HepG2 (cell line): Measurements from ENCODE around the gene RAB17. TPM values are rescaled to one million over a fixed set of nuclear protein-coding genes. Genes with fewer than 3 reads are reported as not detected.
A peak's percentile ranks its signal among the peaks of the same experiment; 100 is the strongest.

Source experiments
- ATM ChIP-seq: fragments of 450-650 bp; IDR thresholded peaks from 2 replicates; pipeline ENCODE4 v1.7.1; 2017; ENCODE audit warnings: mild to moderate bottlenecking, borderline replicate concordance
- DR1 ChIP-seq: sonication (generic); formaldehyde crosslinking; IDR thresholded peaks from 2 replicates; pipeline ENCODE4 v1.8.0; 2021; ENCODE audit warnings: mild to moderate bottlenecking, missing genetic modification reagents, inconsistent platforms
- HES4 ChIP-seq: sonication (generic); formaldehyde crosslinking; IDR thresholded peaks from 2 replicates; pipeline ENCODE4 v1.9.0; 2021; ENCODE audit warnings: mild to moderate bottlenecking, missing genetic modification reagents, borderline replicate concordance
- POLR2G ChIP-seq: fragments of 200-400 bp; formaldehyde crosslinking; IDR thresholded peaks from 2 replicates; pipeline ENCODE4 v1.6.1; 2018; ENCODE audit warnings: mild to moderate bottlenecking, low read depth, low read length, moderate library complexity
- RFX5 ChIP-seq: IDR thresholded peaks from 2 replicates; pipeline ENCODE4 v1.6.1; 2011; ENCODE audit warnings: low read depth, low read length, improper control_type of control experiment
- ZC3H13 ChIP-seq: sonication (generic); formaldehyde crosslinking; IDR thresholded peaks from 2 replicates; pipeline ENCODE4 v1.8.1; 2023; ENCODE audit warnings: mild to moderate bottlenecking, missing genetic modification reagents, moderate library complexity
- ZFP37 ChIP-seq: sonication (generic); formaldehyde crosslinking; IDR thresholded peaks from 2 replicates; pipeline ENCODE4 v1.4.0; 2020; ENCODE audit warnings: missing genetic modification reagents, borderline replicate concordance
- ZFX ChIP-seq: sonication (generic); formaldehyde crosslinking; IDR thresholded peaks from 2 replicates; pipeline ENCODE4 v1.4.0; 2020; ENCODE audit warnings: mild to moderate bottlenecking, low read depth, missing genetic modification reagents, moderate library complexity
- ZIK1 ChIP-seq: sonication (generic); formaldehyde crosslinking; IDR thresholded peaks from 2 replicates; pipeline ENCODE4 v1.5.0; 2020; ENCODE audit warnings: mild to moderate bottlenecking, low read depth, missing genetic modification reagents, borderline replicate concordance
- ZNF234 ChIP-seq: sonication (generic); formaldehyde crosslinking; conservative IDR thresholded peaks from 2 replicates; pipeline ENCODE4 v1.5.1; 2020; ENCODE audit warnings: mild to moderate bottlenecking, missing genetic modification reagents
- ZNF256 ChIP-seq: sonication (generic); formaldehyde crosslinking; conservative IDR thresholded peaks from 2 replicates; pipeline ENCODE4 v1.4.0; 2020; ENCODE audit warnings: missing genetic modification reagents
- ZNF331 ChIP-seq: sonication (generic); formaldehyde crosslinking; IDR thresholded peaks from 2 replicates; pipeline ENCODE4 v1.4.0; 2020; ENCODE audit warnings: missing genetic modification reagents
- ZNF337 ChIP-seq: sonication (generic); formaldehyde crosslinking; IDR thresholded peaks from 2 replicates; pipeline ENCODE4 v1.5.1; 2020; ENCODE audit warnings: missing genetic modification reagents, low read depth, mild to moderate bottlenecking, borderline replicate concordance
- ZNF430 ChIP-seq: sonication (generic); formaldehyde crosslinking; IDR thresholded peaks from 2 replicates; pipeline ENCODE4 v1.9.0; 2021; ENCODE audit warnings: mild to moderate bottlenecking, missing genetic modification reagents
- ZNF547 ChIP-seq: sonication (generic); formaldehyde crosslinking; IDR thresholded peaks from 2 replicates; pipeline ENCODE4 v1.5.1; 2020; ENCODE audit warnings: mild to moderate bottlenecking, missing genetic modification reagents
- ZNF563 ChIP-seq: sonication (generic); formaldehyde crosslinking; IDR thresholded peaks from 2 replicates; pipeline ENCODE4 v1.8.0; 2022; ENCODE audit warnings: mild to moderate bottlenecking, moderate library complexity, missing genetic modification reagents
- ZNF570 ChIP-seq: sonication (generic); formaldehyde crosslinking; IDR thresholded peaks from 2 replicates; pipeline ENCODE4 v1.4.0; 2020; ENCODE audit warnings: mild to moderate bottlenecking, missing genetic modification reagents, borderline replicate concordance
- ZNF790 ChIP-seq: sonication (generic); formaldehyde crosslinking; IDR thresholded peaks from 2 replicates; pipeline ENCODE4 v1.8.0; 2022; ENCODE audit warnings: missing genetic modification reagents, mild to moderate bottlenecking, borderline replicate concordance
- polyA plus RNA-seq, 8 experiments: library from polyadenylated mRNA; depleted of rRNA in 3 of 8; stranded (reverse) in 7 of 8; unstranded in 1 of 8; fragments of >200 nt; fragmentation: Illumina TruSeq in 4 of 8; extraction: Trizol in 4 of 8; gene quantifications; 2 replicates each; pipeline versions ENCODE4 v1.2.1 to v1.2.3, GENCODE V29; 2011 to 2016; ENCODE audit warnings: low read depth in 4 of 8, missing spikeins in 1 of 8, mixed read lengths in 1 of 8; ENCODE audit not compliant: insufficient read depth in 1 of 8
- total RNA-seq, 5 experiments: library from RNA; depleted of rRNA; stranded (reverse); fragments of >200 nt; fragmentation: Illumina TruSeq; extraction: Trizol; gene quantifications; 2 replicates each; pipeline ENCODE4 v1.2.3, GENCODE V29; 2016; ENCODE audit warnings: low read depth in 1 of 5
- TF ChIP-seq, protein P1 (sequence below): sonication (generic); formaldehyde crosslinking; IDR thresholded peaks from 2 replicates; pipeline ENCODE4 v1.4.0; 2020; ENCODE audit warnings: missing genetic modification reagents
- TF ChIP-seq, protein P2 (sequence below): IDR thresholded peaks from 2 replicates; pipeline ENCODE4 v1.6.1; 2012; ENCODE audit warnings: low read length, improper control_type of control experiment
- TF ChIP-seq, protein P3 (sequence below): sonication (generic); formaldehyde crosslinking; IDR thresholded peaks from 2 replicates; pipeline ENCODE4 v1.8.1; 2022; ENCODE audit warnings: mild to moderate bottlenecking, missing genetic modification reagents
- TF ChIP-seq, protein P4 (sequence below): sonication (generic); formaldehyde crosslinking; IDR thresholded peaks from 2 replicates; pipeline ENCODE4 v1.5.0; 2020; ENCODE audit warnings: missing genetic modification reagents
- TF ChIP-seq, protein P5 (sequence below): sonication (generic); formaldehyde crosslinking; IDR thresholded peaks from 2 replicates; pipeline ENCODE4 v1.8.1; 2023; ENCODE audit warnings: missing genetic modification reagents, mild to moderate bottlenecking, borderline replicate concordance

Gene RAB17
- total and polyA plus RNA-seq, 2 of the 13 experiments (the other 11 are each of a cell fraction or from before 2014, with no cell fraction given) = 68.0 to 124 TPM

DNA sequence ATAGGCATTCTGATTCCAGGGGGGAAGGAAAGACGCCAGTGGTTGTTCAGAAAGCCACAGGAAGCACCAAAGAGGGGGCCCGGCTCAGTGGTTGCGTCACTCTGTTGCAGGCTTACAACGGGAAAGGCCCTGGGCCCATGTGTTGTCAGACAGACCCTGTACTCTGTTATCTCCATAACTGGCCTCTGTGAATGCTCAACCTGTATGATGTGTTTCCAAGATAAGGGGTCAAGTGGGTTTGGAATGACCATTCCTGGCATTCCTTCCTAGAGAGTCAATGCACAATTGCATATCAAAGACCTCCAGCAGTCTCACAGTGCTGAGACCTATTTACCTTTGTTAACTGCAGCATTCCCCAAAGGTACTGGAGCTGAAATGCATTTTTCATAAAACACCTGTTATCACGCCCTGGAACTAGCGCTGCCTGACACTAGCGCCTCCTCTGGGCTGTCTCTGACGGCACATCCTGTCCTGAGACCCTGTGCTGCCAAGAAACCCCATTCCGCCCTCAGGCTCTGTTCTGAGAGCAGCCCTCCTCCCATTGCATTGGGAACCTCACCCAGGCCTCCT lies 23.7 kb upstream of the RAB17 start (continued):
- TF ChIP-seq, protein P1, sequence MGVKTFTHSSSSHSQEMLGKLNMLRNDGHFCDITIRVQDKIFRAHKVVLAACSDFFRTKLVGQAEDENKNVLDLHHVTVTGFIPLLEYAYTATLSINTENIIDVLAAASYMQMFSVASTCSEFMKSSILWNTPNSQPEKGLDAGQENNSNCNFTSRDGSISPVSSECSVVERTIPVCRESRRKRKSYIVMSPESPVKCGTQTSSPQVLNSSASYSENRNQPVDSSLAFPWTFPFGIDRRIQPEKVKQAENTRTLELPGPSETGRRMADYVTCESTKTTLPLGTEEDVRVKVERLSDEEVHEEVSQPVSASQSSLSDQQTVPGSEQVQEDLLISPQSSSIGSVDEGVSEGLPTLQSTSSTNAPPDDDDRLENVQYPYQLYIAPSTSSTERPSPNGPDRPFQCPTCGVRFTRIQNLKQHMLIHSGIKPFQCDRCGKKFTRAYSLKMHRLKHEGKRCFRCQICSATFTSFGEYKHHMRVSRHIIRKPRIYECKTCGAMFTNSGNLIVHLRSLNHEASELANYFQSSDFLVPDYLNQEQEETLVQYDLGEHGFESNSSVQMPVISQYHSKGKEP (CRISPR knock-in tag) = no peak
- peak; percentile 96 for TF ChIP-seq ZNF430 (CRISPR knock-in tag)
- no peak for TF ChIP-seq POLR2G
- 0 out of 2 replicates have a peak, but pooled peaks have one; percentile 70 for TF ChIP-seq ZNF256
- TF ChIP-seq, protein P2, sequence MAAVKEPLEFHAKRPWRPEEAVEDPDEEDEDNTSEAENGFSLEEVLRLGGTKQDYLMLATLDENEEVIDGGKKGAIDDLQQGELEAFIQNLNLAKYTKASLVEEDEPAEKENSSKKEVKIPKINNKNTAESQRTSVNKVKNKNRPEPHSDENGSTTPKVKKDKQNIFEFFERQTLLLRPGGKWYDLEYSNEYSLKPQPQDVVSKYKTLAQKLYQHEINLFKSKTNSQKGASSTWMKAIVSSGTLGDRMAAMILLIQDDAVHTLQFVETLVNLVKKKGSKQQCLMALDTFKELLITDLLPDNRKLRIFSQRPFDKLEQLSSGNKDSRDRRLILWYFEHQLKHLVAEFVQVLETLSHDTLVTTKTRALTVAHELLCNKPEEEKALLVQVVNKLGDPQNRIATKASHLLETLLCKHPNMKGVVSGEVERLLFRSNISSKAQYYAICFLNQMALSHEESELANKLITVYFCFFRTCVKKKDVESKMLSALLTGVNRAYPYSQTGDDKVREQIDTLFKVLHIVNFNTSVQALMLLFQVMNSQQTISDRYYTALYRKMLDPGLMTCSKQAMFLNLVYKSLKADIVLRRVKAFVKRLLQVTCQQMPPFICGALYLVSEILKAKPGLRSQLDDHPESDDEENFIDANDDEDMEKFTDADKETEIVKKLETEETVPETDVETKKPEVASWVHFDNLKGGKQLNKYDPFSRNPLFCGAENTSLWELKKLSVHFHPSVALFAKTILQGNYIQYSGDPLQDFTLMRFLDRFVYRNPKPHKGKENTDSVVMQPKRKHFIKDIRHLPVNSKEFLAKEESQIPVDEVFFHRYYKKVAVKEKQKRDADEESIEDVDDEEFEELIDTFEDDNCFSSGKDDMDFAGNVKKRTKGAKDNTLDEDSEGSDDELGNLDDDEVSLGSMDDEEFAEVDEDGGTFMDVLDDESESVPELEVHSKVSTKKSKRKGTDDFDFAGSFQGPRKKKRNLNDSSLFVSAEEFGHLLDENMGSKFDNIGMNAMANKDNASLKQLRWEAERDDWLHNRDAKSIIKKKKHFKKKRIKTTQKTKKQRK = no peak
- TF ChIP-seq ZFX (CRISPR knock-in tag) = peak; percentile 88
- 0 out of 2 replicates have a peak, but pooled peaks have one; percentile 31 for TF ChIP-seq ZNF547 (CRISPR knock-in tag)
- TF ChIP-seq RFX5 = 0 out of 2 replicates have a peak, but pooled peaks have one; percentile 27
- TF ChIP-seq ATM = no peak
- TF ChIP-seq, protein P3, sequence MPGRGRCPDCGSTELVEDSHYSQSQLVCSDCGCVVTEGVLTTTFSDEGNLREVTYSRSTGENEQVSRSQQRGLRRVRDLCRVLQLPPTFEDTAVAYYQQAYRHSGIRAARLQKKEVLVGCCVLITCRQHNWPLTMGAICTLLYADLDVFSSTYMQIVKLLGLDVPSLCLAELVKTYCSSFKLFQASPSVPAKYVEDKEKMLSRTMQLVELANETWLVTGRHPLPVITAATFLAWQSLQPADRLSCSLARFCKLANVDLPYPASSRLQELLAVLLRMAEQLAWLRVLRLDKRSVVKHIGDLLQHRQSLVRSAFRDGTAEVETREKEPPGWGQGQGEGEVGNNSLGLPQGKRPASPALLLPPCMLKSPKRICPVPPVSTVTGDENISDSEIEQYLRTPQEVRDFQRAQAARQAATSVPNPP (CRISPR knock-in tag) = no peak
- TF ChIP-seq DR1 (CRISPR knock-in tag) = no peak
- TF ChIP-seq, protein P4, sequence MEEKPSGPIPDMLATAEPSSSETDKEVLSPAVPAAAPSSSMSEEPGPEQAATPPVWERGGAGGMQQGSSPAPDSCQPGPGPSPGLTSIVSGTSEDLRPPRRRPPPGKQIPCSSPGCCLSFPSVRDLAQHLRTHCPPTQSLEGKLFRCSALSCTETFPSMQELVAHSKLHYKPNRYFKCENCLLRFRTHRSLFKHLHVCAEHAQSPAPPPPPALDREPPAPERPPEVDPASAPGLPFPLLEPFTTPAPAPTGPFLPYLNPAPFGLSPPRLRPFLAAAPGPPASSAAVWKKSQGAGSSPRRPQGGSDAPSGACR = peak; percentile 92
- no peak for TF ChIP-seq ZFP37 (CRISPR knock-in tag)
- TF ChIP-seq ZNF563 = no peak; the same call in 1 of the 2 replicates
- TF ChIP-seq ZNF570 (CRISPR knock-in tag) = no peak; the same call in 1 of the 2 replicates
- TF ChIP-seq, protein P5, sequence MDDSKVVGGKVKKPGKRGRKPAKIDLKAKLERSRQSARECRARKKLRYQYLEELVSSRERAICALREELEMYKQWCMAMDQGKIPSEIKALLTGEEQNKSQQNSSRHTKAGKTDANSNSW = no peak
- no peak for TF ChIP-seq HES4 (CRISPR knock-in tag)
- TF ChIP-seq ZNF790 = 0 out of 2 replicates have a peak, but pooled peaks have one; percentile 77
- no peak for TF ChIP-seq ZC3H13 (CRISPR knock-in tag)
- peak; percentile 94; the same call in 1 of the 2 replicates for TF ChIP-seq ZNF331 (CRISPR knock-in tag)
- TF ChIP-seq ZNF337 (CRISPR knock-in tag) = peak; percentile 72; the same call in 1 of the 2 replicates
- TF ChIP-seq ZNF234 = no peak
- peak; percentile 60 for TF ChIP-seq ZIK1 (CRISPR knock-in tag)
